Lung (tissue), 12 donors: ENCODE measurements around the gene C16orf54. TPM values are rescaled to one million over a fixed set of nuclear protein-coding genes. Genes with fewer than 3 reads are reported as not detected.
"Not testable (repeated sequence)": the region's sequence is repeated elsewhere in the genome, so short reads cannot be mapped to it uniquely, and the experiment has no call there.

Experiments
- ATAC-seq: fragments of 200-7000 bp; cut with Tn5 transposase; one replicate; pipeline ENCODE4 v1.9.1; 2020; ENCODE audit warnings: moderate number of reproducible peaks; ENCODE audit not compliant: insufficient read depth, low FRiP score
- DNase-seq, 3 donors: peaks; one replicate each; pipeline ENCODE4 v3.0.0-alpha.2; 2013 to 2017
- H3K27ac ChIP-seq, 2 donors: one replicate each; pipeline ENCODE4 v1.5.1; 2013; ENCODE audit warnings: mild to moderate bottlenecking in 2 of 2, moderate library complexity in 2 of 2, control low read depth in 1 of 2, inconsistent platforms in 1 of 2, low read depth in 1 of 2, low read length in 1 of 2
- H3K27me3 ChIP-seq, 3 donors: one replicate each; pipeline ENCODE4 v1.5.1; 2013; ENCODE audit warnings: low read length in 2 of 3; ENCODE audit not compliant: control insufficient read depth in 3 of 3, insufficient read depth in 3 of 3
- H3K36me3 ChIP-seq, 4 donors: one replicate each; pipeline ENCODE4 v1.5.1; 2013; ENCODE audit warnings: low read length in 4 of 4, mild to moderate bottlenecking in 1 of 4, moderate library complexity in 1 of 4; ENCODE audit not compliant: control insufficient read depth in 4 of 4, insufficient read depth in 4 of 4
- H3K4me1 ChIP-seq, 5 donors: one replicate each; pipeline ENCODE4 v1.5.1; 2013; ENCODE audit warnings: low read length in 5 of 5, mild to moderate bottlenecking in 2 of 5, moderate library complexity in 1 of 5; ENCODE audit not compliant: control insufficient read depth in 5 of 5, insufficient read depth in 5 of 5
- H3K4me3 ChIP-seq: one replicate; pipeline ENCODE4 v1.5.1; 2013; ENCODE audit warnings: mild to moderate bottlenecking, control low read depth, moderate library complexity
- H3K9ac ChIP-seq, 2 donors: one replicate each; pipeline ENCODE4 v1.5.1; 2013; ENCODE audit warnings: low read length in 2 of 2, control low read depth in 1 of 2; ENCODE audit not compliant: insufficient read depth in 1 of 2
- H3K9me3 ChIP-seq, 4 donors: one replicate each; pipeline ENCODE4 v1.5.1; 2013; ENCODE audit warnings: low read length in 3 of 4, mild to moderate bottlenecking in 1 of 4, moderate library complexity in 1 of 4; ENCODE audit not compliant: control insufficient read depth in 4 of 4, insufficient read depth in 3 of 4
- CTCF ChIP-seq: IDR thresholded peaks from 2 replicates; pipeline ENCODE4 v1.5.1; 2012; ENCODE audit warnings: mild to moderate bottlenecking; ENCODE audit errors: control extremely low read depth, extremely low read depth
- WGBS, 2 donors: extraction: QIAGEN DNeasy Blood & Tissue Kit; methylation state at CpG; one replicate each; pipeline ENCODE4 v1.1.7; 2013; 5-methylcytosine and 5-hydroxymethylcytosine counted together
- polyA plus RNA-seq, 2 donors: library from polyadenylated mRNA; stranded (reverse); fragments of 200-250 nt; gene quantifications; one replicate each; pipeline ENCODE4 v1.2.1, GENCODE V29; 2013
- total RNA-seq, 2 donors: library from RNA; depleted of rRNA in 1 of 2; stranded (reverse); fragments of >200 nt in 1 of 2; gene quantifications; one replicate each; pipeline ENCODE4 v1.2.1, GENCODE V29; 2014 to 2021
- donor health status: control.
- donor health status: control.
- donor health status: Bipolar disorder and iron deficiency.
- donor health status: healthy.
- donor health status: DM: yes; HTN: yes; CAD: no.

C16orf54 gene
- total and polyA plus RNA-seq, 4 donors, result 2.8 to 9.1 (median 4.5) TPM

- H3K9ac ChIP-seq, result no peak overlapping the region
- DNase-seq, result no peak
- no peak overlapping the region for H3K4me3 ChIP-seq
- H3K9me3 ChIP-seq, result no peaks in the 10 kb centered on the region
- TF ChIP-seq CTCF, result no peak
- H3K36me3 ChIP-seq, result no peaks in the 10 kb centered on the region
- no peak overlapping the region for H3K27ac ChIP-seq
- ATAC-seq, result no peak
- 68 to 69% methylated on average over 16 of the region's 16 CpGs for WGBS, 2 donors
- no peaks in the 10 kb centered on the region for H3K27me3 ChIP-seq
- peaks cover 0 to 2% (median 0%) of the 10 kb centered on the region in 5 donors for H3K4me1 ChIP-seq
Observed at GRCh38 chr16:29708917-29709600, 36.7 kb downstream of the C16orf54 start.

- H3K9ac ChIP-seq, H3K9me3 ChIP-seq, H3K27me3 ChIP-seq, ATAC-seq, DNase-seq, H3K4me3 ChIP-seq, H3K4me1 ChIP-seq, H3K27ac ChIP-seq, H3K36me3 ChIP-seq: not testable (repeated sequence)
- WGBS, 2 donors, result 98 to 100% methylated on average over 1 of the region's 1 CpG
Observed at GRCh38 chr16:29707160-29707559, 38.6 kb downstream of the C16orf54 start.

- Histone ChIP-seq H3K27ac (no peak overlapping the region), H3K36me3 (no peaks in the 10 kb centered on the region), H3K4me1 (peaks cover 0 to 2% (median 0%) of the 10 kb centered on the region in 5 donors), H3K4me3 (no peak overlapping the region), H3K27me3 (no peaks in the 10 kb centered on the region), H3K9me3 (no peaks in the 10 kb centered on the region), H3K9ac (no peak overlapping the region)
- TF ChIP-seq CTCF, result no peak
- ATAC-seq (no peak), DNase-seq (no peak)
- WGBS, 2 donors, result 74 to 93% methylated on average over 2 of the region's 2 CpGs
Observed at GRCh38 chr16:29705030-29705429, 40.8 kb downstream of the C16orf54 start.

GRCh38 chr16:29702269-29702668, 43.5 kb downstream of the C16orf54 start:
- DNase-seq, result no peak
- Histone ChIP-seq H3K4me3 (no peak overlapping the region), H3K9ac (no peak overlapping the region), H3K36me3 (peaks cover 0 to 3% (median 1%) of the 10 kb centered on the region in 4 donors), H3K4me1 (no peaks in the 10 kb centered on the region), H3K9me3 (peaks cover 0 to 2% (median 0%) of the 10 kb centered on the region in 4 donors), H3K27me3 (no peaks in the 10 kb centered on the region), H3K27ac (no peak overlapping the region)
- 31 to 53% methylated on average over 13 of the region's 13 CpGs for WGBS, 2 donors
- TF ChIP-seq CTCF, result no peak
- ATAC-seq, result no peak
